Stimulated activated memory B cell treated with anti-CD40 and anti-IgM and Interleukin-4, amounts not matched to agents 10 μg/mL and 1 μg/mL and 100 μg/mL, for 72 hours (primary cell): Measurements from ENCODE around the gene TNIK.

ENCODE experiments used
- ATAC-seq: fragments of 150-1000 bp; cut with Tn5 transposase; 2 replicates; pipeline ENCODE4 v1.10.0; 2021
- H3K27ac Mint-ChIP-seq: one replicate; pipeline ENCODE4 v1.8.0; 2022; ENCODE audit warnings: mild to moderate bottlenecking, mixed read lengths
- H3K27me3 Mint-ChIP-seq: one replicate; pipeline ENCODE4 v1.8.0; 2022; ENCODE audit warnings: mixed read lengths
- H3K36me3 Mint-ChIP-seq: one replicate; pipeline ENCODE4 v1.8.0; 2022; ENCODE audit warnings: mixed read lengths
- H3K4me1 Mint-ChIP-seq: one replicate; pipeline ENCODE4 v1.8.0; 2022; ENCODE audit warnings: mixed read lengths
- H3K4me3 Mint-ChIP-seq: one replicate; pipeline ENCODE4 v1.8.0; 2022; ENCODE audit warnings: mild to moderate bottlenecking, moderate library complexity, mixed read lengths
- H3K9me3 Mint-ChIP-seq: one replicate; pipeline ENCODE4 v1.8.0; 2022; ENCODE audit warnings: mixed read lengths

TNIK gene

DNA sequence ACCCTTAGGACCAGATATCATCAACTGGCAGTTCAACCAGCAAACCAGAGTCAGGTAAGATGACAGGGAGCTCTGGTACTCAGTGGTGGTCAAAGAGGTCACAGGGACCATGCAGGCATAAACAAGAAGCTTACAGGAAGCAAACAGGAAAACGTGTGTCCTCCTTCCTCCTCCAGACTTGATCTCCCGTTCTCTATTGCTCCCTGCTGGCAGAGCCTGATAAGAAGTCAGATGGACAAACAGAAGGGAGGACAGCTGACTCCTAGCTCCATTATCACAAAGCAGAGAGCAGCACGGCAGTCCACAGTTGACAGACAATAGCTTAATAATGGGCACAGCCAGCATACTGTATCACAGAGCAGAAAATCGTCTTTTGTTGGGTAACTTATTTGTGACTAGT, 277.2 kb downstream of the TNIK start:
- Mint-ChIP-seq H3K27ac (no peak overlapping the region), H3K27me3 (no peaks in the 10 kb centered on the region), H3K4me3 (no peak overlapping the region), H3K4me1 (no peaks in the 10 kb centered on the region), H3K36me3 (no peaks in the 10 kb centered on the region), H3K9me3 (no peaks in the 10 kb centered on the region)
- ATAC-seq, result no peak

DNA sequence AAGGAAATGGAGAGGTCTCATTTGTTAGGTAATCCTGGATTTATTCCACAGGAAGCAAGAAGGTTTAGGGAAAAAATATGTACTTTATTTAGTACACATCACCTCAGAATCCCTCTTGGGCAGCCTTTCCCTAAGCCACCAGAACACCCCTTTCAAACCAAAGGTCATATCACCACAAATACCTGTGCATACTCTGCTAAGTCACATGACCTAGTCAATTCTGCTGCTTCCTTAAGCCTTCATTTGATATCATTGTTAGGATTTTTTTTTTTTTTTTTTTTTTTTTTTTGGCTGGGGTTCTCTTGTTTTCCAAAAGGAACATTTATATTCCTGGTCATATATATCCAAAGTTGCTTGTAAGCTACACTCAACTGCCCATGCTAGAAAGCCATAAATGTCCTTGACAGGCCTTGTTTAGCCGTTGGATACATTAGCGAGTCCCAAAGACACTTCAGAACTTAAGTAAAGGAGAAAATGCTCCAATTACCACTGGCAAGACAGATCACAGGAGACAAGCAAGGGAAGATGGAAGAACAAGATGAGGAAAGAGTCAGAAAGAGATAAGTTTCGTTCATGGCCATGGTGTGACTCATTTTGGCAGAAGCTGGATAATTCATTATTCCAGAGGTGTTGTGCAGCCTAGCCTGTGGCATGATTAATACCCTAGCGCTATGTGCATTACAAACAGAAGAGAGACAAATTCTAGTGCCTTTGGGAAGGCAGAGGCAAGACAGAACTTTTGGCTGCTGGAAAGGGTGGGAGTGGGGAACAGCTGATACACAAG, 278.1 kb downstream of the TNIK start:
- Mint-ChIP-seq H3K4me1 (no peaks in the 10 kb centered on the region), H3K36me3 (no peaks in the 10 kb centered on the region), H3K4me3 (no peak overlapping the region), H3K9me3 (no peaks in the 10 kb centered on the region), H3K27me3 (no peaks in the 10 kb centered on the region), H3K27ac (no peak overlapping the region)
- no peak for ATAC-seq

DNA sequence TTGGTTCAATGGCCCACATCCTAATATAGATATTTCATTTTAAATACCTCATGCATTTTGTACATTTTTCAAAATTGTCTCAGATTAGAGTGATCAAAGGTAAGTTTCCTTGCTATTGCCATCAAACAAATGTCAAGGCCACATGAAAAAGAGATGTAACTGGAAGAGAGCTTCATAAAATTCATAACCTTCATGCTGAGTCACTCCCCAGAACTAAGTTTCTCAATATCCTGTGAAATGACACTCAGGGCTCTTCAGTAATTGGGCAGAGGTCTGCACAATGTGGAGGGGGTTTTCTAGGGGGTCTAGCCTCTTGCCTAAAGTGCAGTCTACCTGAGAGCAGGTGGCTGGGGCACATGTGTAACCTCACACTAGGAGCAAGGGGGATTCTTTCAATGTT, 281.5 kb downstream of the TNIK start:
- no peak for ATAC-seq
- Mint-ChIP-seq H3K4me1 (no peaks in the 10 kb centered on the region), H3K27ac (no peak overlapping the region), H3K9me3 (no peaks in the 10 kb centered on the region), H3K36me3 (no peaks in the 10 kb centered on the region), H3K4me3 (no peak overlapping the region), H3K27me3 (no peaks in the 10 kb centered on the region)

GRCh38 chr3:171177553-171177952, 282.7 kb downstream of the TNIK start:
- Mint-ChIP-seq H3K4me1 (no peaks in the 10 kb centered on the region), H3K9me3 (no peaks in the 10 kb centered on the region), H3K4me3 (no peak overlapping the region), H3K27ac (no peak overlapping the region), H3K27me3 (no peaks in the 10 kb centered on the region), H3K36me3 (no peaks in the 10 kb centered on the region)
- ATAC-seq, result no peak

- H3K4me1 Mint-ChIP-seq, result no peaks in the 10 kb centered on the region
- no peaks in the 10 kb centered on the region for H3K9me3 Mint-ChIP-seq
- H3K27ac Mint-ChIP-seq, result no peak overlapping the region
- ATAC-seq, result no peak
- no peaks in the 10 kb centered on the region for H3K36me3 Mint-ChIP-seq
- no peak overlapping the region for H3K4me3 Mint-ChIP-seq
- H3K27me3 Mint-ChIP-seq, result no peaks in the 10 kb centered on the region
These were observed 283.1 kb downstream of the TNIK start for GRCh38 chr3:171177056-171177455.

- Mint-ChIP-seq H3K27ac (no peak overlapping the region), H3K9me3 (no peaks in the 10 kb centered on the region), H3K36me3 (no peaks in the 10 kb centered on the region), H3K27me3 (no peaks in the 10 kb centered on the region), H3K4me3 (no peak overlapping the region), H3K4me1 (no peaks in the 10 kb centered on the region)
- peak; percentile 11 for ATAC-seq
These were observed 283.8 kb downstream of the TNIK start for GRCh38 chr3:171176244-171176933.

DNA sequence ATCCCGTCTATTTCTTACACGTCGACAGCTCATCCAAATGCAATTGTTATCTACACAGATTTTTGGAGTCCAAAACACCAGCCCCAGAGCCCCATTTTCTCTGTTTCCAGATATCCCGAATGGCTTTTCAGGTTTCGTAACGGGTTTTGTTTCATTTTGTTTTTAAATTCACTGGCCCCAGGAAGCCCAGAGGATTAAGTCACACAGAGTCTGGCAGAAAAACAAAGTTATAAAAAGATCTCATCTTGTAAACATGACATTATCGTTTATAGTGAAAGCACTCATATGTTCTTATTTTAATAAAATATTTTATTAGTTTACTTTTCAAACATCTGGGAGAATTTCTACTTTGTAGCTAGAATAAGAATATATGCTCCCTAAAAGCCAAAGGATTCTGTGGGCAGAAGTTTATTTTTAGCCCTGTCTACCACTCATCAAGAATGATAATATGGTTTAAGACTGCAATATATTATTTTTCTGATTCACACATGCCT, 284.4 kb downstream of the TNIK start:
- no peaks in the 10 kb centered on the region for H3K9me3 Mint-ChIP-seq
- ATAC-seq, result no peak
- H3K4me3 Mint-ChIP-seq, result no peak overlapping the region
- H3K4me1 Mint-ChIP-seq, result no peaks in the 10 kb centered on the region
- no peak overlapping the region for H3K27ac Mint-ChIP-seq
- no peaks in the 10 kb centered on the region for H3K27me3 Mint-ChIP-seq
- no peaks in the 10 kb centered on the region for H3K36me3 Mint-ChIP-seq

DNA sequence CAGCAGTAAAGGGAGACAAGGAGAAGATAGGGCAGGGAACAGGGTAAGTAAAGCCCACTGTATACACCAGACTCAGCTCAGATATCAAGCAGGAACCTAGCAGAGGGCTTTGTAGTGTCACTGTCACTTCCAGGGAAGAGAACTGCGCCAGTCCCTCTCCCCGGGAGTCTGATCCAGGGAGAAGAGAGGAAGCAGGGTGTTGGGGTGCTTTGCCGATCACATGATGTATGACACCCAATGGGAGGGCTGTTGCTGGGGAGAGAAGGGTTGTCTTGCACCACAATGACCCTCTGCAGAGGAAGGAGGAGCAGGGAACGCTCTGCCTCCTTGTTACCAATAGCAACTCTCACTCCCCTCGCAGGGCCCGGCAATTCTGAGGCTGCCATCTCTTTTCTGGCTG, 286.5 kb downstream of the TNIK start:
- H3K36me3 Mint-ChIP-seq, result no peaks in the 10 kb centered on the region
- H3K4me3 Mint-ChIP-seq, result no peak overlapping the region
- ATAC-seq, result no peak
- no peaks in the 10 kb centered on the region for H3K27me3 Mint-ChIP-seq
- H3K4me1 Mint-ChIP-seq, result no peaks in the 10 kb centered on the region
- no peak overlapping the region for H3K27ac Mint-ChIP-seq
- H3K9me3 Mint-ChIP-seq, result no peaks in the 10 kb centered on the region

DNA sequence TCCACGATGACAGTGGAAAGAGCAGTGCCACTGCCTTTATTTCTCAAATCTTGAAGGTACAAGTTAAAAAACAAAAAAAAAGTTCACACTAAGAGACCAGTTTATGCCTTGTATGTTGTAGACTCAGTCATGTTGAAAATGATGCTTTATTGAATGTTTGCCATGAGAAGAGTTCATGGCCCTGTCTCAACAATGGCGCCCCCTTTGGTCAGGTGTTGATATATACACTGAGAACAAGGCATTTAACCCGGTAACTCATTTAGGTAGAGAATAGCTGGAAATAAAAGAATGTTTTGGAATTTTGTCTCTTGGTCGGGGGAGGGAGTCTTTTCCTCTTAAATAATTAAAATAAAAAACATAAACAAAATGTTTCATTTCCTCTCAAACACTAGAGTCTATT, 288.1 kb downstream of the TNIK start:
- Mint-ChIP-seq H3K36me3 (no peaks in the 10 kb centered on the region), H3K27ac (no peak overlapping the region), H3K4me1 (no peaks in the 10 kb centered on the region), H3K27me3 (no peaks in the 10 kb centered on the region), H3K9me3 (no peaks in the 10 kb centered on the region), H3K4me3 (no peak overlapping the region)
- no peak for ATAC-seq

DNA sequence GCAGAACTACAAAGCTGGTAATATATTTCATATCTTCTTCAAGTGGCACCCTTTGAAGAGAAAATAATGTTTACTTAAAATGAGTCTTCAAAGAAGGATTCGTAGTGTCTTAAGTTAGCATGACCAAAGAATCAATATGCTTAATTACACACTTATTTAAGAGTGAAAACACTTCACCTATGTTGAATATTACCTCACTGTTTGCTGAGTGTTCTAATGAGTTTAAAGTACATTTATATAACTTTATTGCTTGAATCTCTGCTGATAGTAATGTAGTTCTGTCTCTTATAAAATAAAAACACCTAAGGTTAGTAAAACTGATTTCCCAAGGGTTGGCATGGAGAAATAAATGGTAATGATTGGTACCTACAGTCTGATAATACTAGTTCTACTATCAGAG, 290.3 kb downstream of the TNIK start:
- Mint-ChIP-seq H3K9me3 (no peaks in the 10 kb centered on the region), H3K4me1 (peaks cover 12% of the 10 kb centered on the region), H3K36me3 (no peaks in the 10 kb centered on the region), H3K4me3 (no peak overlapping the region), H3K27ac (no peak overlapping the region), H3K27me3 (no peaks in the 10 kb centered on the region)
- no peak for ATAC-seq

DNA sequence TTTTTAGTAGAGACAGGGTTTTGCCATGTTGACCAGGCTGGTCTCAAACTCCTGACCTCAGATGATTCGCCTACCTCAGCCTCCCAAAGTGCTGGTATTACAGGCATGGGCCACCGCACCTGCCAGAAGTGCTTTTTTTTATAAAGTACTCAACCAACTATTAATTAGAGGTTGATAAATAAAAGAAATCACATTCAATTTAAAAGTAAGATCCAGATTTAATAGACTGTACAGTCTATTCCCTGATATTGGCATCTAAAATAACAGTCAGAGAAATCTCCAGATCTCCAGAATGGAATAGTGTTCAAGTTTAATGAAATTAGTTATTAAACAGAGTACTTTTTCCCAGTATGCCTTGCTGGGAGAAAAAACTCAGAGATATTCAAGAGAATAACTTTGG, 290.8 kb downstream of the TNIK start:
- Mint-ChIP-seq H3K4me1 (peaks cover 12% of the 10 kb centered on the region), H3K36me3 (no peaks in the 10 kb centered on the region), H3K4me3 (no peak overlapping the region), H3K27me3 (no peaks in the 10 kb centered on the region), H3K9me3 (no peaks in the 10 kb centered on the region), H3K27ac (no peak overlapping the region)
- no peak for ATAC-seq

DNA sequence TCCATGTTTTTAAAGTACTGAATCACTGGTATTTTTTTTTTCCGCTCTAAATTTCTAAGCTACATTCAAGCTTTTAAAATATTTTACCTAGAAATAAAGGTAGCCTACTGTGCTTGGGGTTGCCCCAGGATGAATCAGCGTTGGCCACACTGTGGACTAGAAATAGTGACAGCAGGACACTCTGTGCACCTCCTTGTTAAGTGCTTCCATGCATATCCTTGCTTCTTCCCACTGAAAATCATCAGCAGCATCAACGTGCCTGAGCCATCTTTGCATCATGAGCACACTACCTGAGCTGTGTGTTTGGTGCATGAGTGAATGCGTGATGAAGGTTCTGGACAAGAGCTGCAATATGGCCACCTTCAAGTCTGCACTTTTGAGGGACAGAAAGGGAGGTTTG, 291.7 kb downstream of the TNIK start:
- no peaks in the 10 kb centered on the region for H3K36me3 Mint-ChIP-seq
- no peaks in the 10 kb centered on the region for H3K27me3 Mint-ChIP-seq
- ATAC-seq, result no peak
- no peaks in the 10 kb centered on the region for H3K9me3 Mint-ChIP-seq
- no peak overlapping the region for H3K4me3 Mint-ChIP-seq
- no peak overlapping the region for H3K27ac Mint-ChIP-seq
- peaks cover 12% of the 10 kb centered on the region for H3K4me1 Mint-ChIP-seq

- H3K4me3 Mint-ChIP-seq, result no peak overlapping the region
- peaks cover 2% of the 10 kb centered on the region for H3K9me3 Mint-ChIP-seq
- no peak overlapping the region for H3K27ac Mint-ChIP-seq
- ATAC-seq, result peak; percentile 28
- peaks cover 12% of the 10 kb centered on the region for H3K4me1 Mint-ChIP-seq
- H3K36me3 Mint-ChIP-seq, result no peaks in the 10 kb centered on the region
- no peaks in the 10 kb centered on the region for H3K27me3 Mint-ChIP-seq
These were observed 292.1 kb downstream of the TNIK start for GRCh38 chr3:171168086-171168485.

DNA sequence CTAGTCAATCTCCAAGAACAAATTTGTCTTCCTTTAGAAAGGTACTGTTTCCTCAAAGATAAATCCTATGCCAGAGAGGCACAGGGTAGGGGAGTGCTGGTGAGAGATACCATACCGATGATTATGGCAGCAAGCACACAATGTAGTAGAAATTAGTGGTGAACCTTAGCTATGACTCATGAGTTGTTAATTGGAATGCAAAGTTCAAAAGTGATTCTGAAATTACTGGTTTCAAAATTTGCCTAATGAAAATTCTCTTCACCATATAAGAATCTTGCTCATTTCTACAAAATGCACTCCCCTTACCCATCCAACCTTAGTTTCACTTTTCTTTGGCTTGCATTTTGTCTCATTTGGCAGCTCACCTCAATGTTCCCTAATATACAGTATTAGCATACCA, 294.2 kb downstream of the TNIK start:
- no peaks in the 10 kb centered on the region for H3K36me3 Mint-ChIP-seq
- H3K27me3 Mint-ChIP-seq, result no peaks in the 10 kb centered on the region
- H3K4me3 Mint-ChIP-seq, result no peak overlapping the region
- H3K9me3 Mint-ChIP-seq, result peaks cover 9% of the 10 kb centered on the region
- H3K27ac Mint-ChIP-seq, result no peak overlapping the region
- peak; percentile 31 for ATAC-seq
- peaks cover 12% of the 10 kb centered on the region for H3K4me1 Mint-ChIP-seq

- Mint-ChIP-seq H3K4me3 (no peak overlapping the region), H3K4me1 (peaks cover 12% of the 10 kb centered on the region), H3K27me3 (no peaks in the 10 kb centered on the region), H3K36me3 (no peaks in the 10 kb centered on the region), H3K27ac (no peak overlapping the region), H3K9me3 (peaks cover 9% of the 10 kb centered on the region)
- ATAC-seq, result peak; percentile 57
These were observed 294.7 kb downstream of the TNIK start for GRCh38 chr3:171165499-171165921.

DNA sequence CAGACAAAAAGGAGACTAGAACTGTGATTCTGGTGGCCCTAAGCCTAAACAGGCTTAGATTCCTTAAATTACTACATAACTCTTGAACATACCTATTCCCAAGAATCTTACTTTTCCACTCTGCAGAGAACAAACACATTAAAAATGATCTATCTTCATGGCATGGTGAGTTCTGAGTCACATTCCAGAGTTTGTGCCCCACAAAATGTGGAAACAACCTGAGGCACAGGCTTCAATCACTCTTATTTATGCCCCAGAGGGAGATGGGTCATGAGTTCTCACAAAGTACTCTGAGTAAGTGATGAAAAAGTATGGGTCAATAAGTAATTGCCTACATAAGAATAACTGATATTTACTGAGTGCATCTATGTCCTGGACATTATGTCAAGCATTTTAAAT, 296.1 kb downstream of the TNIK start:
- Mint-ChIP-seq H3K36me3 (no peaks in the 10 kb centered on the region), H3K4me1 (peaks cover 12% of the 10 kb centered on the region), H3K4me3 (no peak overlapping the region), H3K27me3 (no peaks in the 10 kb centered on the region), H3K27ac (no peak overlapping the region), H3K9me3 (peaks cover 9% of the 10 kb centered on the region)
- no peak for ATAC-seq
